ENCODE data around the gene SLC35E3.

The SLC35E3 gene

GRCh38 chr12:68768431-68768939, 22.5 kb downstream of the SLC35E3 start:
- no peak for DNase-seq (ENCODE audit: extremely low read depth in 1 of 2, low read depth in 1 of 2)

DNA sequence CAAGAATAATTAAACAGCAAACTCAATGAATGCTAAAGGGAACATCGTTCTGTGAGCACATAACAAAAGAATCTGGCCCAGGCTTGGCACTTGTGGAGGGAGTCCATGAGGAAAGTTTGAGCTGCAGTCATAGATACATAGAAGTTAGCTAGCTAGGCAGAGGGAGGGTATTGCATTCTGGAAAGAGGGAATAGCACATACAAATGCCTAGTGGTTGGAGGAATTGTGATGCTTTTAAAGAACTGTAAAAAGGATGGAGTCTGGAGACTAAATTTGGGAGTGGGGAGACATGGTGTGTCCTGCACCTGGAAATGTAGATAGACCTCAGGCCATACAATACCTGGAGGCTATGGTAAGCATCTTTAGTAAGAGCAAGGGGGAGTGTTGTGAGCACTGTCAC, 24.0 kb downstream of the SLC35E3 start:
- no peak for DNase-seq (ENCODE audit: extremely low read depth in 1 of 2, low read depth in 1 of 2)

- no peak for DNase-seq (ENCODE audit: extremely low read depth in 1 of 2, low read depth in 1 of 2)
Observed at GRCh38 chr12:68771223-68771925, 25.4 kb downstream of the SLC35E3 start.

DNA sequence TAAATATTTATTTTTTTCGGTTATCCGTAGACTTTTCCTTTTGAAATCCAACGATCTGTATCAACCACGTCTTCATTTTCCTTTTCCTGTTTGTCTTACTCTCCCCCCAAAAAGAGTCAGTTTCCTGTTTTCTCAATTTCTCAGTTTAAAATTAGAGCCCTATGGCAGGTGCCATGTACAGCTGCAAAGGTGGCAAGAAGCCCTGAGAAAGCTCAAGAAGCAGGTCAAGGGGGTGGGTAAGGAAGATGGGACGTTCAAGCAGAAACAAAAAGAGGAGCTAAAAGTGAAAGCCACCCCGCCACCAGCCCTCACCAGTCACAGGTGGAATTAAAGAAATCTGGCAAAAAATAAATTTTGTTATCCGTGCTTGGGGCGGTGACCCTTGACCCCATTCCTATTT, 26.7 kb downstream of the SLC35E3 start:
- DNase-seq (ENCODE audit: extremely low read depth in 1 of 2, low read depth in 1 of 2), result no peak

GRCh38 chr12:68773582-68773981, 27.6 kb downstream of the SLC35E3 start:
- DNase-seq (ENCODE audit: extremely low read depth in 1 of 2, low read depth in 1 of 2), result no peak

- no peak for DNase-seq (ENCODE audit: extremely low read depth in 1 of 2, low read depth in 1 of 2)
Observed at GRCh38 chr12:68775121-68775630, 29.2 kb downstream of the SLC35E3 start.

- DNase-seq (ENCODE audit: extremely low read depth in 1 of 2, low read depth in 1 of 2), result no peak
Observed at GRCh38 chr12:68776976-68777610, 31.1 kb downstream of the SLC35E3 start.

GRCh38 chr12:68779280-68779679, 33.3 kb downstream of the SLC35E3 start:
- no peak for DNase-seq (ENCODE audit: extremely low read depth in 1 of 2, low read depth in 1 of 2)

DNA sequence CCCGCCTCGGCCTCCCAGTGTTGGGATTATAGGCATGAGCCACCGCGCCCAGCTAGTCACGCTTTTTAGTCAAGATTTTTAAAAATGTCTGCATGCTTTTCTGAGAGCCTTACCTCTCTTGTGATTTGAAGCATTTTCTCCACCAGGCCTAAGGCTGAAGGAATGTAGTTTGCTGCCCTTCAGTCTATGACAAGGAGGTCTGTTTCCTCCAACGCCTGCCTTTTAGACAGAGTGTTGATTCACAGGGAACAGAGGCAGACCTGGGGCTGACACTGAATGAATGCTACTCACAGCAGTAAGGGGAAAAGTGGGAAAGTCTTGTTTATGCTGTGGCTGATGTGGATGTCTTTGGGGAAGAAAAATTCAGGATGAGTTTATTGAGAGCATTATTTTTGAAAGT, 34.8 kb downstream of the SLC35E3 start:
- no peak for DNase-seq (ENCODE audit: extremely low read depth in 1 of 2, low read depth in 1 of 2)

DNA sequence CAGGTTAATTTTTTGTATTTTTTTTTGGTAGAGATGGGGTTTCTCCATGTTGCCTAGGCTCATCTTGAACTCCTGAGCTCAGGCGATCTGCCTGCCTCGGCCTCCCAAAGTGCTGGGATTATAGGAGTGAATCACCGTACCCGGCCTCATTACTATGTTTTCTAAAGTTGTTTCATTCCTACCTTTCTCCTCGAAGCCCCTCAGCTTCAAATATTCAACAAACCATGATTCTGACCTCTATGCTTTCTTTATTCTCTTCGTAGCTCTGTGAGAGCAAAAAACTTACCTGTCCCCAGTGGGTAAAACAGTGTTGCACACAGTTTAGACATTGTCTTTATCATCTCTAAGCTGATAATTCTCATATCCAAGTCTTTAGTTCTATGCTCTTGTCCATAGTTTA, 35.8 kb downstream of the SLC35E3 start:
- DNase-seq (ENCODE audit: extremely low read depth in 1 of 2, low read depth in 1 of 2), result no peak

- no peak for DNase-seq (ENCODE audit: extremely low read depth in 1 of 2, low read depth in 1 of 2)
Observed at GRCh38 chr12:68784015-68784414, 38.0 kb downstream of the SLC35E3 start.

DNA sequence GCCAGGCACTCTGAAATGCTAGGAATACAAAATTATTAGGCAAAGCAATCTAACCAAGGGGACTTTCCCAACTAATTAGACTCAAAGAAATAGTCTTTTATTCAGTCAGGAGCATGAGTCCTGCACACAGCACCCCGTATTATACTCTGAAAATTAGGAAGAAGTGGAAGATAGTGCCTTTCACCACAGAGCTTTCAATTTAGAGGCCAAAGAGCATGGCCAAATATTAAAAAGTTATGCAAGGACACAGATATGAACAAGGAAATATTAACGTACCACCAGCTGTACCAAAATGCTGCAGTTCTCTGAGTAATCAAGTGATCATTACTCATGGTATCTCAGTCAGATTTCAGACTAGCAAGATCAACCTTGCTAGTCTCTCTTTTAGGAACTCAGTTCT, 39.4 kb downstream of the SLC35E3 start:
- DNase-seq (ENCODE audit: extremely low read depth in 1 of 2, low read depth in 1 of 2), result no peak

DNA sequence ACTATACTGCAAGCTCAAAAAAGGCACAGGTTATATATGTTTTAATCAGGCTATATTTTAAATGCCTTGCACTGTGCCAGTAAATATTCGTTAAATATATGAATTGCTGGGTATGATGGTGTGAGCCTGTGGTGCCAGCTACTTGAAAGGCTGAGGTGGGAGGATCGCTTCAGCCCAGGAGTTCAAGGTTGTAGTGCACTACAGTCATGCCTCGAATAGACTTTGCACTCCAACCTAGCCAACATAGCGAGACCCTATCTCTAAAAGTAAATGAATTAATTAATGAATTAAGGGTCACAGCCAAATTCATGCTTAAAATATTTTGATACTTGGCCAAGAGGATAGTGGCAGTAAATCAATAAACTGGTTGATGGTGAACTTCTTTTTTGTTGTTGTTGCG, 39.8 kb downstream of the SLC35E3 start:
- no peak for DNase-seq (ENCODE audit: extremely low read depth in 1 of 2, low read depth in 1 of 2)

GRCh38 chr12:68786929-68787328, 41.0 kb downstream of the SLC35E3 start:
- DNase-seq (ENCODE audit: extremely low read depth in 1 of 2, low read depth in 1 of 2), result no peak

GRCh38 chr12:68788554-68789143, 42.7 kb downstream of the SLC35E3 start:
- DNase-seq (ENCODE audit: extremely low read depth in 1 of 2, low read depth in 1 of 2), result no peak

GRCh38 chr12:68789144-68789878, 43.3 kb downstream of the SLC35E3 start:
- DNase-seq (ENCODE audit: extremely low read depth in 1 of 2, low read depth in 1 of 2), result no peak

DNA sequence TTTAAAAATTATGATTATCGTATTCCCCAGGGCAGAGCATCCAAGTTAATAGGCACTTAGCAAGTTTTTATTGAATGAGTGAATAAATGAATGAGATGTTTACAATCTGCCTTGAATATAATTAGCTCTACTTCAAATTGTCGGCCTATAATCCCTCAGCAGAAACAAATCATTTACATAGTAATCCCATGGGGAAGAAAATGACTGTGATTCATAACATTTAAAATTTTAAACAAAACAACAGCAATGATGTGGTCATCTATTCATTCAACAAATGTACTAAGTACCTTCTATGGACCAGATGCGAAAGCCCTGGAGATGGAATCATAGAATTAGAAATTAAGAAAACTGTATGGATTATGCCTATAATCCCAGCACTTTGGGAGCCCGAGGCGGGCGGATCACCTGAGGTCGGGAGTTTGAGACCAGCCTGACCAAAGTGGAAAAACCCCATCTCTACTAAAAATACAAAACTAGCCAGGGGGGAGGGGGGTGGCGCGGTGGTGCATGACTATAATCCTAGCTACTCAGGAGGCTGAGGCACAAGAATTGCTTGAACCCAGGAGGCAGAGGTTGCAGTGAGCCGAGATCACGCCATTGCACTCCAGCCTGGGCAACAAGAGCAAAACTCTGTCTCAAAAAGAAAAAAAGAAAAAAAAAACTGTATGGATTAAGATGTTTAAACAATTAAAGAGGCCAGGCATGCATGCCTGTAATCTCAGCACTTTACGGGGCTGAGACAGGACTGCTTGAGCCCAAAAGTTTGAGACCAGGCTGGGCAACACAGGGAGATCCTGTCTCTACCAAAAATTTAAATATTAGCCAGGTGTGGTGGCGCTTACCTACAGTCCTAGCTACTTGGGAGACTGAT, 44.3 kb downstream of the SLC35E3 start:
- no peak for DNase-seq (ENCODE audit: extremely low read depth in 1 of 2, low read depth in 1 of 2)

- no peak for DNase-seq (ENCODE audit: extremely low read depth in 1 of 2, low read depth in 1 of 2)
Observed at GRCh38 chr12:68790952-68791234, 44.9 kb downstream of the SLC35E3 start.

GRCh38 chr12:68791897-68792481, 46.0 kb downstream of the SLC35E3 start:
- no peak for DNase-seq (ENCODE audit: extremely low read depth in 1 of 2, low read depth in 1 of 2)

DNA sequence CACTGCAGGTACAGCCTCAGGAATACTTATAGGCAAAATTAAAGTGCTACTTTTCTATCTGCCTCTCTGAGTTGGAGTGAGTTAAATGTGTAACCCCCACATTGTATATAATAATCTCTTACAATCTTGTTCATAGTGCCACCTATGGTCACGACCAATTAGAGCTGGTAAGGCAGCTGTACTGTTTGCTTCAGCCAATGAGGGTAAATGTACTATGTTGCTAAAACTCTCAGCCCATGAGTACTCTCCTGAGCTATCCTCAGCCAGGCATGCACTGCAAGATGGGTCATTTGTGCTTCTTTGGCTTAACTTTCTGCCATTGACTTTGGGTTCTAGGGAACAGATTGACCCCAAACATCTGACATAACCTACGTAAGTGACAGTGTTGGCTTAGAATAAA, 47.0 kb downstream of the SLC35E3 start:
- DNase-seq (ENCODE audit: extremely low read depth in 1 of 2, low read depth in 1 of 2), result no peak
